Uterus (tissue), 2 donors: ENCODE data around the gene CCDC93.

Experiments used
- POLR2A ChIP-seq, 2 donors: fragments of 450-650 bp; IDR thresholded peaks; one replicate each; pipeline ENCODE4 v1.6.1; 2016; ENCODE audit warnings: antibody characterized with exemption in 2 of 2, mild to moderate bottlenecking in 1 of 2, moderate library complexity in 1 of 2
- TF ChIP-seq, protein P1 (sequence below), 4 experiments: fragments of 200-600 bp in 2 of 4; fragments of 450-650 bp in 2 of 4; sonication (generic) in 2 of 4; IDR thresholded peaks; one replicate each; pipeline ENCODE4 v1.5.1; 2016 to 2019; ENCODE audit warnings: antibody characterized with exemption in 4 of 4, mild to moderate bottlenecking in 2 of 4, moderate library complexity in 1 of 4

DNA sequence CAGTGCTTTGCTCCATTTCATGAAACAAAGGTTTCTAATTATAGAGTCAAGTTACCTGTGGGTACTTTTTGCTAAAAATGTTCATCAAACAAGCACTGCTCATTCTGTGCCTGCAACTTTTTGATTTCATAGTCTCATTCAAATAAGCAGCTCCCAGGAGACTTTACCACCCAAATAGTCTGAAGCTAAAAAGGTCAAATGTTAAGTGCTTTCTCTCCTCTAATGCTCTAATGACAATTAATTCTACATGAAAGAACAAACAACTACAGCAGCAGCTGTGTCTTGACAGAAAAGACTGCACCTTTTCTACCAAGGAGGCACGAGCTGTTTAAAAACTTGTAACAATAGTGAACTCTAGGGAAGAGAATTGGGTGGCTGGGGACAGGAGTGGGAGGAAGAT, 65.3 kb downstream of the CCDC93 start:
- TF ChIP-seq, protein P1, sequence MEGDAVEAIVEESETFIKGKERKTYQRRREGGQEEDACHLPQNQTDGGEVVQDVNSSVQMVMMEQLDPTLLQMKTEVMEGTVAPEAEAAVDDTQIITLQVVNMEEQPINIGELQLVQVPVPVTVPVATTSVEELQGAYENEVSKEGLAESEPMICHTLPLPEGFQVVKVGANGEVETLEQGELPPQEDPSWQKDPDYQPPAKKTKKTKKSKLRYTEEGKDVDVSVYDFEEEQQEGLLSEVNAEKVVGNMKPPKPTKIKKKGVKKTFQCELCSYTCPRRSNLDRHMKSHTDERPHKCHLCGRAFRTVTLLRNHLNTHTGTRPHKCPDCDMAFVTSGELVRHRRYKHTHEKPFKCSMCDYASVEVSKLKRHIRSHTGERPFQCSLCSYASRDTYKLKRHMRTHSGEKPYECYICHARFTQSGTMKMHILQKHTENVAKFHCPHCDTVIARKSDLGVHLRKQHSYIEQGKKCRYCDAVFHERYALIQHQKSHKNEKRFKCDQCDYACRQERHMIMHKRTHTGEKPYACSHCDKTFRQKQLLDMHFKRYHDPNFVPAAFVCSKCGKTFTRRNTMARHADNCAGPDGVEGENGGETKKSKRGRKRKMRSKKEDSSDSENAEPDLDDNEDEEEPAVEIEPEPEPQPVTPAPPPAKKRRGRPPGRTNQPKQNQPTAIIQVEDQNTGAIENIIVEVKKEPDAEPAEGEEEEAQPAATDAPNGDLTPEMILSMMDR (IDR thresholded peaks at IDR 0.05) = no peak
- no peak for TF ChIP-seq POLR2A (IDR thresholded peaks at IDR 0.05)
